NCI-H2227 (cell line): ENCODE results near the gene SPO11.

Experiments used
- DNase-seq: peaks from one replicate; lab custom pipeline; 2025; ENCODE audit not compliant: unreplicated experiment; lab: John Stamatoyannopoulos, UW

The SPO11 gene

GRCh38 chr20:57389695-57390603 lies 60.3 kb downstream of the SPO11 start:
- no peak for DNase-seq

GRCh38 chr20:57390604-57391438 lies 61.2 kb downstream of the SPO11 start, which contains the start of gene RBM38:
Gene RBM38, plus strand, starts transcription at chr20:57391396. Its CDS starts 186 bp downstream, at chr20:57391582.
- DNase-seq, result peak; percentile 86

GRCh38 chr20:57391439-57392301 lies 62.1 kb downstream of the SPO11 start:
- peak; percentile 48 for DNase-seq

- no peak for DNase-seq
These were observed 63.1 kb downstream of the SPO11 start for GRCh38 chr20:57392512-57393271.
